ENCODE data around the gene MORN1.
"Not testable (repeated sequence)": the region's sequence is repeated elsewhere in the genome, so short reads cannot be mapped to it uniquely, and the experiment has no call there.

The MORN1 gene

GRCh38 chr1:2303016-2303775 lies 88.2 kb downstream of the MORN1 start:
- no peak for DNase-seq (ENCODE audit: low read depth)

GRCh38 chr1:2302292-2302925 lies 88.9 kb downstream of the MORN1 start:
- DNase-seq (ENCODE audit: low read depth) = no peak

DNA sequence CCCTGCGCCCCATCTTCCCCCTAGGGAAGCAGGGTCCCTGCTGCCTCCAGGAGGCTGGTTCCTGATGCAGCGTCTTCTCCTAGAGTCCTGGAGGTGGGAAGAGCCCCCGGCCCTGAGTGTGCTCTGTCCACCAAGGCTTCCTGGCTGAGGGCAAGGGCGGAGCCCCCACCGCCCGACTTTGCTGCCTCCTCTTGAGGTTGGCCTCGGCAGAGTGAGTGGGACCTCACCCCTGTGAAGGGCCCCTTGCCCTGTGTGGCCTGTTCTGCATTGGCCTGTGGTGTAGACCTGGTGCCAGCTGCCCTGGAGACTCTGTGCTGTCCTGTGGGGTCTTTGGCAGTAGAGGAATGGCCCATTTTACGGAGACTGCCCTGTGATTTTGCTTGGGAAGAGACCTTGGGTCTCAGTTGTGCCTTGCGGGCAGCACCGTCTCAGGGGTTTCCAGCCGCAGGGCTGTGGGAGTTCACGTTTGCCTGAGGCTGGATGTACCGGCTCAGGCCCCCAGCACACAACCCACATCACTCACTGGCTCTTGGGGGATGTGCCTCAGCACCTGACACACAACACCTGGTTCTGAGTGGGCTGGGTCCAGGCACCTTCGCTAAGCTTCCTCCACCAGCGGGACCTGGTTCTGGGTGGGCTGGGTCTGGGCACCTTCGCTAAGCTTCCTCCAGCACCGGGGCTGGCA lies 89.6 kb downstream of the MORN1 start:
- no peak for DNase-seq (ENCODE audit: low read depth)

GRCh38 chr1:2300851-2301606 lies 90.3 kb downstream of the MORN1 start:
- no peak for DNase-seq (ENCODE audit: low read depth)

- no peak for DNase-seq (ENCODE audit: low read depth)
Measured at GRCh38 chr1:2300004-2300771, 91.2 kb downstream of the MORN1 start.

- DNase-seq (ENCODE audit: low read depth) = no peak
Measured at GRCh38 chr1:2299131-2299627, 92.2 kb downstream of the MORN1 start.

DNA sequence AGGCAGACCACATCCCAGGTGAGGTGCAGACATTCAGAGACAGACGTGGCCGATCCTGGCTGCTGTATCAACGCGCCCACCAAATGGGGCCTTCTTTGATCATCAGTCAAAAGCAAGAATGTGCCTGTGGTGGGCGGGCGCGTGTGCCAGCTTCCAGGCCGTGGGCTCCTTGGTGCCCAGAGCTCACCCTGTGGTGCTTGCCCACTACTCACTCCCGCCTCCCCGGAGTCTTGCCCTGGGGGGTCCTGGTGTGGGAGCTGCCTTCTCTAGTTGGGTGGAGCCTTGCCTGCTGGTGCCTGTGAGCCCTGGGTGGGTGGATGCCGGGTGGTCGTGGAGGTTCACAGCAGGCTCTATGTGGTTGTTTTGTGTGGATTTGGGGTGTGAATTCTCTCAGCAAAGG lies 92.7 kb downstream of the MORN1 start:
- no peak for DNase-seq (ENCODE audit: low read depth)

- no peak for DNase-seq (ENCODE audit: low read depth)
Measured at GRCh38 chr1:2297246-2298011, 93.9 kb downstream of the MORN1 start.

GRCh38 chr1:2296614-2297013 lies 94.7 kb downstream of the MORN1 start:
- no peak for DNase-seq (ENCODE audit: low read depth)

- DNase-seq (ENCODE audit: low read depth) = not testable (repeated sequence)
Measured at GRCh38 chr1:2296211-2296610, 95.1 kb downstream of the MORN1 start.

- no peak for DNase-seq (ENCODE audit: low read depth)
Measured at GRCh38 chr1:2295526-2295925, 95.8 kb downstream of the MORN1 start.

DNA sequence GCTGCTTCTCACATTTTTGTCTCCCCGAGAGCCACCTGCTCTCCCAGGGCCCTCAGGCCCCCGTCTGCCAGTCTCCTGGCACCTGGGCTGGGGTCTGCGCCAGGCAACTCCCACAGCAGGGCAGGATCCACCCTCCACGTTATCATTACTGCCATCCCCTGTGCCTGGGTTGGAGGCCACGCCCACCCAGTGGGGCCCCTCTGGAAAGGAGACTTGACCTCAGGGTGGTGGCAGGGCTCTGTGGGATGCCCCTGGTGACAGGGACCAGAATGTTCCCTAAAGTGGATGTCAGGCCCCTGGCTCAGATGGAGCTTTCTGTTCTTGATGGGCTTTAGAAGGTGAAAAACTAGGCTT lies 96.7 kb downstream of the MORN1 start:
- no peak for DNase-seq (ENCODE audit: low read depth)

GRCh38 chr1:2294033-2294724 lies 97.2 kb downstream of the MORN1 start:
- no peak for DNase-seq (ENCODE audit: low read depth)

DNA sequence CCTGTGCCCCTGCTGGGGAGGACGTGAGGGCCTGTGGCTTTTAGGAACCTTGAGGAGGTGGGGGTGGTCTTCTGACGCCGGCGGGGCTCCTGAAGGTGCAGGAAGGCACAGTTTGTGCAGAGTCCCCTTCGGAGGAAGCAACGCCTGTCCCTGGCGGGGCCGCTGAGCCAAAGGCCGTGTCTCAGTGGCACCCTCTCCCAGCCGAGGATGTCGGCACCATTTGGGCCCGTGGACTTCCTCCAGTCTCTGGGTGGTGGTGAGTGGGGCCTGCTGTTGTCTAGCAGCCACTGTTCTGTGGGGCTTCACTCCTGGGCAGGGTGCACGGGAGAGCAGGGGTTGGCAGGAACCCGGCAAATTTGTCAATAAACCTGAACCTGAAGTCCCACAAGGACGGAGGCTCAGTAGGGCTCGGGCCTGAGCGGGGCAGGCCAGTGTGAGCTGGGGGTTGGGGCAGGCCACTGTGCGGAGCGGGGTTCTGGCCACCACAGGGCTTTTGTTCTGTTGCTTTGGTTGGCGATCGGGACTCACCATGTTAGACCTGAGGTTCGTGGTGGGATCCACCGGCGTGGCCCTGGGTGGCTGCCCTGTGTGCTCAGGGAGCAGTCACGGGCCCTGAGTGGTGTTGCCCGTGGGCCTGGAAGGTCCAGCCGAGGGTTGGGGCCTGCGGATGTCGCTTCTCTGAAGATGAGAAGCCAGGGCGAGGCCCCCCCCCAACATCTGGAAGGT lies 98.5 kb downstream of the MORN1 start:
- DNase-seq (ENCODE audit: low read depth) = no peak

- DNase-seq (ENCODE audit: low read depth) = no peak
Measured at GRCh38 chr1:2291577-2291976, 99.8 kb downstream of the MORN1 start.

- DNase-seq (ENCODE audit: low read depth) = peak; percentile 96
Measured at GRCh38 chr1:2290595-2291510, 100.5 kb downstream of the MORN1 start.

DNA sequence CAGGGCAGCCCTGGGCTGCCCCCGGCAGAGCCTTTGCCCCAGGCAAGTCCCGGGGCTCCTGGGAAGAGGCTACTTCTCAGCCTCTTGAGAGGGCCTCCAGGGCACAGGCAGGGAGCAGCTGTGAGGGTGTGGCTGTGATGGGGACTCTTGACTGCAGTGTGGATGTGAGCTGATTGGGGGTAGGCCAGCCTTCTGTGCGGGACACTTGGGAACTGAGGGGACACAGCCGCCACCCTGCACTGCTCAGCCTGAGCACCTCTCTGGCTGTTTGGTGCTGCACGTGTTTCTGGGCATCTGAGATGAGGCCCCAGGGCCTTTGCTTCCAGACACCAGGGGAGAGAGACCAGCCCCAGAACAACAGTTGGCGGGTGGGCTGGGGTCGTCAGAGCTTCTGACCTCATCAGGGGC lies 101.2 kb downstream of the MORN1 start:
- DNase-seq (ENCODE audit: low read depth) = no peak

DNA sequence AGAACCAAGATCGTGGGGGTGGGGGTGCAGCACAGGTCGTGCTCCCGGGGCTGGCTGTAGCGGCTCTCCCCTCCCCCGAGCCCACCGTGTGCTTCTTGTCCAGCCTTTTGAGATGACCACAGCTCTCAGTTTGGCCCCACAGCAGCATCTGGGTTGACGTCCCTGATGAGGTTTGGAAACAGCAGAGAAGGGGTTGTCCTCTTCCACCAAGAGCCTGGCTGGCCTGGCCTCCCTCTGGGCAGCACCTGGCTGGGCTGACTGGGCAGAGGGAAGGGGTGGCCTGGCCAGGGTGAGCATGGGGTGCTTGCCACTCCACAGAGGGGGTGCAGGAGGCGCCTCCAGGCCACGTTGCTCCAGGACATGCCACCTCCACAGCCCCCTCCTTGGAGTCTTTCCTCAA lies 101.7 kb downstream of the MORN1 start:
- no peak for DNase-seq (ENCODE audit: low read depth)
